NCI-H1048 (cell line): ENCODE measurements around the gene TCL1B.
"Not testable (repeated sequence)": the region's sequence is repeated elsewhere in the genome, so short reads cannot be mapped to it uniquely, and the experiment has no call there.

Experiments
- DNase-seq: peaks from one replicate; lab custom pipeline; 2025; lab: John Stamatoyannopoulos, UW

Gene TCL1B

DNA sequence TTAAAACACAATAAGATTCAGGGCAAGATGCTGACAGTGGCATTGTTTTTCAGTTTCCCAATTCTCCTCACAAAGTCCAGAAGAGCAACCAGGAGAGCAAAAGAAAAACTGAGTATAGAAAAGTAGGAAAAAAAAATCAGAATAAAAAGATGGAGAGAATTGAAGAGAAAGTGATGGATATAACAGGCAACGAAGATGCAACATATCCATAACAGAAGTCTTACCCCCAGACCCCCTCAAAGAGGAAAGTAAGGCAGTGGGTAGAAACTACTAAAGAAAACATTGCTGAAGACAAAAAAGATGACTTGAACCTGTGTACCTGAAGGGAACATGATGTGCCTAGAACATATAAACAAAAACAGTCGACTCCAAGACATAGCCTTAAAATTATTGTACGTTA lies 17.1 kb downstream of the TCL1B start:
- DNase-seq = no peak

DNA sequence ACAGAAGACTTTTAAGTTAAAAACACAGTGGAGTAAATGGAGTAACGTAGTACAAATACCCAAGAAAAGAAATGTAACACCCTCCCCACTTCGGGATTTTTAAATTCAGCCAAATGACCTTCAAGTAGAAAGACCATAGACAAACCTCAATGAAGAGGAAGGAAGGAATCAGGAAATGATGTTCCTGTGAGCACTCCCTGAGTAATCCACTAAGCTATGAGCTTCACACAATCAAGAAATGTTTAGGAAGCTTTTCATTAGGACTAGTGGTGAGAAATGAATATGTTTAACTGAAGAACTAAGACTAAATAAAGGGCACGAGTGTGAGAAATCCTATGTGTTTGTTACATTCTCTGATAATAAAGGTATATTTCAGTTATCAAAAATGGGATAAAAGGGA lies 17.6 kb downstream of the TCL1B start:
- no peak for DNase-seq

DNA sequence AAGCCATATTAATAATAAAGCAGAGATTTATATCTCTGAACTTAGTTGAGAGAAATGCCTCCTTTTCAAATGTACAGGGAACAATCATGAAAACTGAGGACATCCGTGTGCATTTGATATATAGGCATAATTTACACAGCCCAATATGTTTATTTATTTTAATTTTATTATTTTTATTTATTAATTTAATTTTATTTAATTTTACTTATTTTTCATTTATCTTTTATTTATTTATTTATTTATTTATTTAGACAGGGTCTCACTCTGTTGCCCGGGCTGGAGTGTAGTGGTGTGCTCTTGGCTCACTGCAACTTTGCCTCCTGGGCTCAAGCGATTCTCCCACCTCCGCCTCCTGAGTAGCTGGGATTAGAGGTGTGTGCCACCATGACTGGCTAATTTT lies 19.3 kb downstream of the TCL1B start:
- DNase-seq = no peak

DNA sequence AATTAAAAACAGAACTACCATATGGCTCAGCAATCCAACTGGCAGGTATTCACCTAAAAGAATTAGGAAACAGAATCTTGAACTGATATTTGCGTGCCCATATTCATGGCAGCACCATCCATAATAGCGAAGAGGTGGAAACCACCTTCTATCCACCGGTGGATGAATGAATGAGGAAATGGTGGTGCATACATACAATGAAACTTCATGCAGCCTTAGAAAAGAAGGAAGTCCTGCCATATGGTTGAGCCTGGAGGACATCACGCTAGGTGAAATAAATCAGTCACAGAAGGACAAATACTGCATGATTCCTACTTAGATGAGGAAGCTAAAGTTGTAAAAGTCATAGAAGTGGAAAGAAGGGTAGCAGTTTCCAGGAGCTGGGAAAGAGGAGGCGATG lies 21.1 kb downstream of the TCL1B start:
- DNase-seq = no peak

DNA sequence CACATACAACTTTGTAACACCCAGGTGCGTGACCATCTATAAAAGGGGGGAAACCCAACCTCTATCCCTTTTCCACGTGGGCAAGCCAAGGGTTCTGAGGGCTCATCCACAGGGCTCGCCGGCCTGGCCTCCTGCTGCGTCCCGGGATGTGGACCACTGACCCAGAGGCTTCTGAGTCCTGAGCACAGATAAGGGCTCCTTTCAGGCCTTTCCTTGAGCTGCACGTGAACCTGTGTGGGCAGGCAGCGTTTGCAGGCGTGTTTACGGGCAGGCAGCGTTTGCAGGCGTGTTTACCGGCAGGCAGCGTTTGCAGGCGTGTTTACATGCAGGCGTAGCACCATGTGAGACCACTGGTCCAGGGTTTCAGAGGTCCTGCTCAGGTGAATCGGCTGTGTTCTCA lies 23.9 kb downstream of the TCL1B start:
- DNase-seq = no peak

DNA sequence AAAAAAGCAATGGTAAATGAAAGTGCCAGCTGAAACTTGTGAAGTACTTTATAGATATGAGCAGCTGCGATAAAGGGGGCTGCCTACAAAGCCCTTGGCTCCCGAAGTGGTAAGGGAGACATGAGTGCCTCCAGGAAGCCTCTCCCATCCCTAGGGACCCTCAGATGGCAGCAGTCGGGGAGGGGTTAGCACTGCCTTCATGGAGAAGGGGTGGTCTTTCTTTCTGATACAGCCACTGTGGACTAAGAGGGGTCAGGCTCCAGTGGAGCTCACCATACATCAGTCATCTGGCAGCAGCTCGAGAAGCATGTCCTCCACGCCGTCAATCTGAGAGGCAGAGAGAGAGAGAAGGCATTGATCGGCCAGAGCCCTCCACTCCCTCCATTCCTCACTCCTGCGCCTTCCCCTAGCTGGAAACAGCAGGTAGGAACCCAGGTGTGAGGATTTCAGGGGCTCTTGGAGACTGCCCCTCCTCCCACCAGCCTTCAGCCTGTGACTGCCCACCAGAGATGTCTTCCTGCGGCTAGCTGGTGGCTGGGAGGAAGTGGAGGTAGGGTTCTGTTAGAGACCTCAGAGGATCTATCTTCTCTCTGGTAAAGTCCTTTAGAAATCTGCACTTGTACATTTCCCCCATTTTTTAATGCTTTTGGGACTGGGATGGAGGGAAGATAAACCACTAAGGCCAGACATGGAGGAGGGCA lies 25.4 kb downstream of the TCL1B start:
- no peak for DNase-seq

DNA sequence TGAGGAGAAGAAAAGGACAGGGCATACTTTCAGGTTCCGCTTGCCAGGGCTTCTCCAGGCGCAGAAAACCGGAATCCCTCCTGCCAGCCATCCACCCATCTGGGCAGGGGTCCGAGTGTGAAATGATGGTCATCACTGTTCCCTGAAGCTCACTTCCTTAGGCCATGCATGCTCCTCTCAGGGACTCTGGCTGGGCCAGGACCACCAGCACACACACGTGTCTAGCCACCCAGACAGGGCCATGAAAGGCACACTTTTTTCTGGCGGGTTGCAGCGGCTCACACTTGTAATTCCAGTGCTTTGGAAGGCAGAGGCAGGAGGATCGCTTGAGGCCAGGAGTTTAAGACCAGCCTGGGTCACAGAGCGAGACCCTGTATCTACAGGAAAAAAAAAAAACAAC lies 26.2 kb downstream of the TCL1B start:
- DNase-seq = no peak

DNA sequence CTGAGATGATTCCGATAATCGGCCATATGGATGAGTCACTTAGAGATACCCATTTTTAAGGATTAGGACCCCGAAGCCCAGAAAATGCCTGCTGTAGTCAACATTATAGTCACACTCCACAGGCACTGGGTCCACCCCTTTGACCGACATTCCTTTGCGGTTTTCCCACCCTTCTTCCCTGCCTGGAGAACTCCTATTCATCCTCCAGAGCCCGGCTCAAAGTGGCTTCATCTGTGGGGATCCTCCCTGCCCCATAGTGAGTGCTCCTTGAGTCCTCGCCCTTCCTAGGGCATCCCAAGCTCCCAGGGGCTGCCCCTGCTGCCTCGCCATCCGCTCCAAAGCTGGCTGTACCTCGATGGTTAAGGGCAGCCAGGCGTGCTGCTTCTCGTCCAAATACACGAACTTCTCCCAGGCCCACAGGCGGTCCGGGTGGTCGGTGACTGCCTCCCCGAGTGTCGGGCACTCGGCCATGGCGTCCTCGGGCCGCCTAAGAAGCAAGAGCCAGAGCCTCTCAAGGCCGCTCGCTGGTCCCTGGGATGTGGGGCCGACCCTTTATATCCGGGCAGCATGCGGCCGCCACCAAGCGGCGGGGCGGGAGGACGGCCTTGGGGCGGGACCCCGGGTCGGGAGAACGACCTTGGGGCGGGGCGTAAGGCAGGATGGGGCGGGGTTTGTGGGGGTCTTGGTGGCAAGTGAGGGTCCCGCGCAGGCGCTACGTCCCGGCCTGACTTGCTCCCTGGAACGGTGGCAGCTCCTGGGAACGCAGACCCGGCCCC lies 27.6 kb downstream of the TCL1B start, which contains the start of gene TCL1A:
TSS of gene TCL1A (minus strand) at position 530 of the 776 bp plus-strand sequence. CDS start at position 471, 59 bp downstream.
- DNase-seq = no peak

DNA sequence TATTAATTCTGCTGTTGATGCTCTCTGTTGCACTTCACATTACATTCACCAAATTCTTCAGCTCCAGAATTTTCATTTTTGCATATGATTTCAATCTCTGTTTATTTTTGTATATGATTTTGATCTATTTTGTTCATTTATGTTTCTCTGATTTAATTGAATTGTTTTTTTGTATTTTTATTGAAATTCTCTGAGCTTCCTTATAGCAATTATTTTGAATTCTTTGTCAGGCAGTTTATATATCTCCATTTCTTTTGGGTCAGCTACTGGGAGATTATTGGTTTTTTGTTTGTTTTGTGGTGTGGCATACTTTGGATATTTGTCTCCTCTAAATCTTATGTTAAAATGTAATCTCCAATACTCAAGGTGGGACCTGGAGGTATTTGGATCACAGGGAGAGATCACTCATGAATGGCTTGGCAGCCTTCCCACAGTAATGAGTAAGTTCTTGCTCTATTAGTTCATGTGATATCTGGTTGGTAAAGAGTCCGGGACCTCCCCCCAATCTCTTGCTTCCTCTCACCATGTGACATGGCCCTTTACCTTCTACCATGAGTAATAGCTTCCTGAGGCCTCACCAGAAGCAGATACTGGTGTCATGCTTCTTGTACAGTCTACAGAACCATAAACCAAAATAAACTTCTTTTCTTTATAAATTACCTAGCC lies 36.4 kb downstream of the TCL1B start:
- no peak for DNase-seq

DNA sequence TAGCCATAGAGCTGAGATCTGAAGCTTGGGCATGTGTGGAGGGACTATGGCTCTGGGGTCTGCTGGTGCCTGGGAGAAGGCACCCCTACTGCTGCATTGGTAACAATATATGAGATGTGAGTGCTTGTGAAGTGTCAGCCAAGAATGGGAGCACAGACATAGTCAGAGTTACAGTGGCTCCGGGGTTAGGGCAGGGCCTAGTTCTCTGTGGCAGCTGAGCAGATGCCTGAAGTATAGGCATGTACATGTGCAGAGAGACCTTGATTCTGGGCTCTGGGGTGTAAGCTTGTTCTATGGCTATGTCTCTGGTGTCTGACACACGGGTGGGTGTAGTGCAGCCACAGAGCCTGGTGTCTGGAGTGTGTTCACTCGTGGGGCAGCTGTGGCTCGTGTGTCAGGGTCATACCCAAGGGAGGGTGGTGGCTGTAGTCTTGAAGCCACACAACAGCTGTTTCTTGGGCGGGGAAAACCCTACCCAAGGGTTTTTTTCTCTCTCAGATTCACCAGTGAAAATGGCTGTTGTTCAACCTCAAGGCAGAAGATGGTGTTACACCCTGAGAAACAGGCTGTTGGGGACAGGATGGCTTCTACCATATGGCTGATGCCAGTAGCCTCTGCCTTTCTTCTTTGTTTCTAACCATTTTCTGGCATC lies 39.6 kb downstream of the TCL1B start:
- DNase-seq = no peak

DNA sequence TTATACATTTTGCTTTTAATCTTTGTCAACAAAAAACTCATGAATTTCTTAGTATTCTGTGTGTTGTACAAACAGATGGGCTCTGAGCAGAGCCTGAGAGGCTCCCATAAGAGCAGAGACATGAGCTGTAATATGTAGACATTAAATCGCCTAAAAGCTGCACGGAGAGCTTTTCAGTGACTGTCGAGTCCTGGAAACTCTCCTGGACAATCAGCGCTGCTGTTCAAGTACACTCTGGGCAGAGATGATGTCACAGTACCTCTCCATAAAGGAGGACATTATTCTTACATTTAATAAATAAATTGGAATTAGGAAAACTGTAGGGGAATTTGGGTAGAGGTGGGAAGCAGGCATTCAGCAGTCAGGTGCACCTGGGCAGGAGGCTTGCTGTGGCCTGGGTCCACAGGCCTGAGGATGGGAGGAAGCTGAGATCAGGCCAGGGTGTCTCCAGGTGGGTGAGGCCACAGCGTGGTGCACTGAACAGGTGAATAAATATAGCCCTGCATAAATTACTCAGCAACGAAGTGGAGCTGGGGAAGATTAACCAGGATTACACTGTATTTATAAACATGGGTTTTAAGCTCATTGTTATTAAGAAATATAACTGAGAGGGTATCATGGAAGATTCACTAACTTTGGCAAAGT lies 41.0 kb downstream of the TCL1B start:
- no peak for DNase-seq

DNA sequence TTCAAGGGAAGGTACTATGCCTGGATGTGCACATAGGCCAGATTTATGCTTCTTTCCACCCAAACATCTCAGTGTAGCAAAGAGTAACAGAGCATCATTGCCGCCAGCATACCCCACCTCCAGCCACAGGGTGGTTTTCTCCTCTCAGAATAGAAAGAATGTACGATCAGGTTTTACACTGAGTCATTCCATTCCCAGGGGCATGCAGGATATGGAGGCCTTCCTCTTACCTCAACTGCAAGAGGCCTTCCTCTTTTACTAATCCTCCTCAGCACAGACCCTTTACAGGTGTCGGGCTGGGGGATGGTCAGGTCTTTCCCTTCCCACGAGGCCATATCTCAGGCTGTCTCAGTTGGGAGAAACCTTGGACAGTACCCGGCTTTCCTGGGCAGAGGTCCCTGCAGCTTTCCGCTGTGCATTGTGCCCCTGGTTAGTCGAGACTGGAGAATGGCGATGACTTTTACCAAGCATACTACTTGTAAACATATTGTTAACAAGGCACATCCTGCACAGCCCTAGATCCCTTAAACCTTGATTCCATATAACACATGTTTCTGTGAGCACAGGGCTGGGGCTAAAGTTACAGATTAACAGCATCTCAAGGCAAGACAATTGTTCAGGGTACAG lies 43.3 kb downstream of the TCL1B start:
- DNase-seq = not testable (repeated sequence)

DNA sequence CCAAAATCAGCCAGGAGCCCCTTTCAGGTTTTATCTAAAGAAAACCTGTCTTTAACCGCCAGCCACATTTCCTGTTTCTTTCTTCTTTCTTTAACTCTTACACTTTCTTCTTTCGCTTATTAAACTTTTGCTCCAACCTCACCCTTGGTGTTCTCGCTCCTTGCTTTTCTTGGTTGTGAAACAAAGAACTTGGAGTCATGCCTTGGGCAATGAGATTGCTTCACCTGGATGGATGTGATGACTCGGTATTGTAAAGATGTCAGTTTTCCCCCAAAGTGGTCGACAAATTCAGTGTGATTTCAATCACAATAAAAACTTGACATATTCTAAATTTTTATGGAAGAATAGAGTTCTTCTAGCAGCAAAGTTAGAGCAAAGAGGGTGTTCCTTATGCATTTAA lies 43.9 kb downstream of the TCL1B start:
- DNase-seq = no peak

DNA sequence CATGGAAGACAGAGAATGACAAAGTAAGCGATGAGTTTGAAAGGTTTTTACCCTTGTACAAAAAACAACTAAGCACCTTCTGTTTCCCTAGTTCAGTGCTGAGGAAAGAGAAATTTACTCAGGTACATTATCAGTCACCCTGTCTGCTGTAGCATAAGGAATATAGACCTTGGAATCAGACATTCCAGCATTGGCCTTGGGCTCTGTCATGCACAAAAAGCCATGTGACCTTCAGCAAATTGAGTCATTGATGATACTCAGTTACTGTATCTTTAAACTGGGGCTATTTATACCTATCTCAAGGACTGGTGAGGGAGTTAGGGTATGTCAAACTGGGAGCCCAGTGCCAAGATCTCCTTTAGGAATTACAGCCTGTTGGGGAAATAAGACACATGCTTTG lies 47.0 kb downstream of the TCL1B start:
- no peak for DNase-seq

DNA sequence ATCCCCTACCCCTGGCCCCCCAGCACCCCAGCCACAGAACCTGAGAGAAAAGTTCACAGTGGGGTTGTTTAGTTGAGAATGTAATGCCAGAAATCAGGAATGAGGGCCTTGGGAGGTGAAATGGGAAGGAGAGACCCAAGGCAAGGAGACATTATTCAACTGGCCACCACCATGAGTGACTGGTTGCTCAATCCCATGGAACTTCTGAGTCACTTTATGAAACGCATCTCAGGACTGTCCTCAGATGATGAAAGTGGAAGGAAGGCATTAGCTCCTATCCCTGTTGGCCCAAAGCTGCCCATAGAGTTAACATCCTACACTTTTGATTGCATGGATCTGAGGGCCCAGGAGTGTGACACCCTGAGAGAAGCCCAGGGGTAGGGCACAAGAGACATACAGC lies 53.1 kb downstream of the TCL1B start:
- DNase-seq = no peak

DNA sequence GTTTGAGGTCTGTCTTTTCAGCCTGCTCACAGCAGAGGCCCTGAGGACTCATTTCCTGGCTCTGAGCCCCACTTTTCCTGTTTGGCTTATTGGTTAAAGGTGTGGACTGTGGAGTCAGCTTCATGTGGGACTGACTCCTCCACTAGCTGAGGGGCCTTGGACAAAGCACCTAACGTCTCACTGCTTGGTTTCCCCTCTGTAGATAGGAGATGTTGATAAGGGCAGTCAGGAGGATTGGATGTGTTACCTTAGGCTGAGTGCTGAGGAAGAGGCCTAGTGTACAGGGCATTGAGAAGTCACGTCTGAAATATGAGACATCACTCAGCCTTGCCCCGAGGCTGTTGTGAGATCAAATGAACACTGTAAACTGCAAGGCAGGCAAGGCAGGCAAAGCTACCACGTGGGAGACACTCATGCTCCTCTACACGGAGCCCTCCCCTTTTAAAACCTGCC lies 54.8 kb downstream of the TCL1B start:
- no peak for DNase-seq

DNA sequence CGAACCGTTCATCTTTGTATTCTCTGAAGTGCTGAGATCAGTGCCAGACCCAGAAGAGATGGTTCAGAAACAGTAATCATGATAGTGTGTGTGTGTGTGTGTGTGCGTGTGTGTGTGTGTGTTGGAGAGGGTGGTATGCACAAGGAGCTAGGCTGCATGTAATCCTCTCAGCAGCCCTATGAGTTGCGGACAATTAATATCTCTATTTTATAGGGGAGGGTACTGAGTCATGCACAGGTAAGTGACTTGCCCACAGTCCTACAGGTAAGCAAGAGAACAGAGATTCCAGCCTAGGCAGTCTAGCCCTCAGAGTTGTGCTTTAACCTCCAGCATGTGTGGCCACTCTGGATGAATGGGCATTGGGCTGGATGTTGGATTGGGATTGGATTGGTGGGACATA lies 55.6 kb downstream of the TCL1B start:
- no peak for DNase-seq
